Hepatocyte (in vitro differentiated cells): ENCODE data around the gene EXD2.
"Not testable (repeated sequence)": the region's sequence is repeated elsewhere in the genome, so short reads cannot be mapped to it uniquely, and the experiment has no call there.

Experiments
- EZH2 ChIP-seq: fragments of 200-600 bp; sonication (generic); IDR thresholded peaks from 2 replicates; pipeline ENCODE4 v1.6.1; 2016; ENCODE audit warnings: antibody characterized with exemption, mild to moderate bottlenecking, borderline replicate concordance
- TF ChIP-seq, protein P1 (sequence below): fragments of 200-600 bp; sonication (generic); IDR thresholded peaks from 2 replicates; pipeline ENCODE4 v1.5.1; 2016; ENCODE audit warnings: antibody characterized with exemption, mild to moderate bottlenecking; ENCODE audit not compliant: poor library complexity

- TF ChIP-seq, protein P1, sequence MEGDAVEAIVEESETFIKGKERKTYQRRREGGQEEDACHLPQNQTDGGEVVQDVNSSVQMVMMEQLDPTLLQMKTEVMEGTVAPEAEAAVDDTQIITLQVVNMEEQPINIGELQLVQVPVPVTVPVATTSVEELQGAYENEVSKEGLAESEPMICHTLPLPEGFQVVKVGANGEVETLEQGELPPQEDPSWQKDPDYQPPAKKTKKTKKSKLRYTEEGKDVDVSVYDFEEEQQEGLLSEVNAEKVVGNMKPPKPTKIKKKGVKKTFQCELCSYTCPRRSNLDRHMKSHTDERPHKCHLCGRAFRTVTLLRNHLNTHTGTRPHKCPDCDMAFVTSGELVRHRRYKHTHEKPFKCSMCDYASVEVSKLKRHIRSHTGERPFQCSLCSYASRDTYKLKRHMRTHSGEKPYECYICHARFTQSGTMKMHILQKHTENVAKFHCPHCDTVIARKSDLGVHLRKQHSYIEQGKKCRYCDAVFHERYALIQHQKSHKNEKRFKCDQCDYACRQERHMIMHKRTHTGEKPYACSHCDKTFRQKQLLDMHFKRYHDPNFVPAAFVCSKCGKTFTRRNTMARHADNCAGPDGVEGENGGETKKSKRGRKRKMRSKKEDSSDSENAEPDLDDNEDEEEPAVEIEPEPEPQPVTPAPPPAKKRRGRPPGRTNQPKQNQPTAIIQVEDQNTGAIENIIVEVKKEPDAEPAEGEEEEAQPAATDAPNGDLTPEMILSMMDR, result not testable (repeated sequence)
- not testable (repeated sequence) for TF ChIP-seq EZH2
Measured at GRCh38 chr14:69165787-69166186, 25.5 kb upstream of the EXD2 start.
